HFFc6 (cell line): ENCODE measurements around the gene LMTK3. TPM values are rescaled to one million over a fixed set of nuclear protein-coding genes. Genes with fewer than 3 reads are reported as not detected.
"Not testable (repeated sequence)": the region's sequence is repeated elsewhere in the genome, so short reads cannot be mapped to it uniquely, and the experiment has no call there.

Experiments used
- DNase-seq: peaks from one replicate; pipeline ENCODE4 v3.0.0-alpha.2; 2018
- H3K27ac Mint-ChIP-seq: 2 replicates; pipeline ENCODE4 v1.8.0; 2020; ENCODE audit warnings: mild to moderate bottlenecking, mixed read lengths
- H3K27me3 Mint-ChIP-seq: 2 replicates; pipeline ENCODE4 v1.8.0; 2021; ENCODE audit warnings: mild to moderate bottlenecking, moderate library complexity, mixed read lengths; ENCODE audit not compliant: insufficient read depth
- H3K36me3 Mint-ChIP-seq: 2 replicates; pipeline ENCODE4 v1.8.0; 2021; ENCODE audit warnings: low read depth, mixed read lengths
- H3K4me1 Mint-ChIP-seq: 2 replicates; pipeline ENCODE4 v1.8.0; 2020; ENCODE audit warnings: low read depth, mixed read lengths
- H3K4me3 Mint-ChIP-seq: 2 replicates; pipeline ENCODE4 v1.8.0; 2020; ENCODE audit warnings: mild to moderate bottlenecking, moderate library complexity, mixed read lengths
- H3K9me3 Mint-ChIP-seq: 2 replicates; pipeline ENCODE4 v1.8.0; 2020; ENCODE audit warnings: mild to moderate bottlenecking, mixed read lengths
- total RNA-seq, 6 experiments: library from RNA; stranded (reverse); fragmentation: NEBNext Ultra II Directional; extraction: Animal tissue kit (Norgen Biotek cat#: 25700); gene quantifications; 2 replicates in 1 of 6; 3 replicates in 5 of 6; pipeline ENCODE4 v1.2.3, GENCODE V29; 2021
- TF ChIP-seq, protein P1 (sequence below): fragments of 200-600 bp; sonication (generic); IDR thresholded peaks from 2 replicates; pipeline ENCODE4 v1.5.0; 2021; ENCODE audit warnings: antibody characterized with exemption, mild to moderate bottlenecking

LMTK3 gene
- total RNA-seq, 6 experiments from 2014 or later: 0.21 to 0.88 (median 0.60) TPM

DNA sequence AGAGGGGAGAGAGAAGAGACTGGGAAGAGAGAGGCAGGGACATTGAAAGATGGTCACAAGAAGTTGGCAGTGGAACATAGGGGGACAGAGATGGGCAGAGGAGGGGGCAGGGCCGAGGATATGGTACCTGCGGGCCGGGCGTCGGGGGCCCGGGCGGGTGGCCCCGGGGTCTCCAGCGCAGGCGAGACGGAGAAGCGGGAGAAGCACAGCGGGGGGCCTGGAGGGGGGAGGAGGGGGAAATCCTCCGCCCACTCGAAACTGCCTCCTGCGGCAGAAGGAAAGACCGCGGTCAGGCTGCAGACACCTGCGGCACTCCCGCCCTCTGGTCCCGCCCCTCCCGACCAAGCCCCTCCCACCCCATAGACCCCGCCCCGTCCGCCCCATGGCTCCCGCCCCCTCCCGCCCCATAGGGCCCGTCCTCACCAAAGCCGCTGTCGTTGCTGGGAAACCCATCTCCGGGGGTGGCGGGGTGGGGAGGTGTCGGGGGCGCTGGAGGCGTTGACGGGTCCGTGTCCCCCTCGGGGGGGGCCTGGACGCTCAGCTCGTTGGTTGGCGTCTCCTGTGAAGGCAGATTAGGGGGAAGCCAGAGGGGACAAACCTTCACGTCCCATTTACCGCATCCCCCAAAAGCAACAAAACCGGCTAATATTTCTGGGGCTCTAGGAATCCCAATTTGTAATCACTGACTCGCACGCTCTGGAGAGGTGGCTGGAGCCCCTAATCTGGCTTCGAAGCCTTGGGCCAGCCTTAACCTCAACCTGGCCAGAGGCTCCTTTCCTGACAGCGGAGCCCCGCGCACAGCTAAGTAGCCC, 20.4 kb downstream of the LMTK3 start:
- Mint-ChIP-seq H3K4me3 (no peak overlapping the region), H3K27ac (no peak overlapping the region), H3K36me3 (no peaks in the 10 kb centered on the region; the same call in 1 of the 2 replicates), H3K9me3 (0 out of 2 replicates have a peak, but pooled peaks cover 4% of the 10 kb centered on the region), H3K27me3 (peaks cover 8% of the 10 kb centered on the region), H3K4me1 (peaks cover 37% of the 10 kb centered on the region)
- no peak for DNase-seq
- TF ChIP-seq, protein P1, sequence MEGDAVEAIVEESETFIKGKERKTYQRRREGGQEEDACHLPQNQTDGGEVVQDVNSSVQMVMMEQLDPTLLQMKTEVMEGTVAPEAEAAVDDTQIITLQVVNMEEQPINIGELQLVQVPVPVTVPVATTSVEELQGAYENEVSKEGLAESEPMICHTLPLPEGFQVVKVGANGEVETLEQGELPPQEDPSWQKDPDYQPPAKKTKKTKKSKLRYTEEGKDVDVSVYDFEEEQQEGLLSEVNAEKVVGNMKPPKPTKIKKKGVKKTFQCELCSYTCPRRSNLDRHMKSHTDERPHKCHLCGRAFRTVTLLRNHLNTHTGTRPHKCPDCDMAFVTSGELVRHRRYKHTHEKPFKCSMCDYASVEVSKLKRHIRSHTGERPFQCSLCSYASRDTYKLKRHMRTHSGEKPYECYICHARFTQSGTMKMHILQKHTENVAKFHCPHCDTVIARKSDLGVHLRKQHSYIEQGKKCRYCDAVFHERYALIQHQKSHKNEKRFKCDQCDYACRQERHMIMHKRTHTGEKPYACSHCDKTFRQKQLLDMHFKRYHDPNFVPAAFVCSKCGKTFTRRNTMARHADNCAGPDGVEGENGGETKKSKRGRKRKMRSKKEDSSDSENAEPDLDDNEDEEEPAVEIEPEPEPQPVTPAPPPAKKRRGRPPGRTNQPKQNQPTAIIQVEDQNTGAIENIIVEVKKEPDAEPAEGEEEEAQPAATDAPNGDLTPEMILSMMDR: no peak

- Mint-ChIP-seq H3K4me3 (no peak overlapping the region), H3K27ac (no peak overlapping the region), H3K27me3 (peaks cover 10% of the 10 kb centered on the region), H3K36me3 (no peaks in the 10 kb centered on the region; the same call in 1 of the 2 replicates), H3K9me3 (0 out of 2 replicates have a peak, but pooled peaks cover 4% of the 10 kb centered on the region), H3K4me1 (peaks cover 33% of the 10 kb centered on the region)
- TF ChIP-seq, protein P1: peak; percentile 93
- DNase-seq: peak; percentile 39
Measured at GRCh38 chr19:48489608-48490216, 21.9 kb downstream of the LMTK3 start.

DNA sequence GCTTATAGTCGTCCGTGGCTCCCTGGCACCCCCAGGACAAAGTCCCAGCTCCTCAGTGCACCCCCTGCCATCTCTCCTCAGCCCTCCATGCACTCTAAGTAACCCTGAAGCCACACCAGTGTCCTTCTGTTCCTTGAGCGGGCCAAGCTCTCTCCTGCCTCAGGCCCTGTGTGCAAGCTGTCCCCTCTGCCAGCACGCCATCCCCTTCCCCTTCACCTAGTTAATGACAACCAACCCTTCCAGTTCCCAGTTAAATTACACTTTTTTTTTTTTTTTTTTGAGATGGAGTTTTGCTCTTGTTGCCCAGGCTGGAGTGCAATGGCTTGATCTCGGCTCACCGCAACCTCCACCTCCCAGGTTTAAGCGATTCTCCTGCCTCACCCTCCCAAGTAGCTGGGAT, 23.2 kb downstream of the LMTK3 start:
- Mint-ChIP-seq H3K27ac (peak overlapping the region; percentile 65), H3K4me1 (peaks cover 40% of the 10 kb centered on the region), H3K27me3 (peaks cover 10% of the 10 kb centered on the region), H3K4me3 (peak overlapping the region; percentile 66)
- H3K36me3 Mint-ChIP-seq, DNase-seq, H3K9me3 Mint-ChIP-seq: not testable (repeated sequence)

- peak; percentile 87 for DNase-seq
- H3K36me3 Mint-ChIP-seq: peaks cover 5% of the 10 kb centered on the region
- H3K4me1 Mint-ChIP-seq: peaks cover 40% of the 10 kb centered on the region
- H3K27ac Mint-ChIP-seq: peak overlapping the region; percentile 65
- H3K27me3 Mint-ChIP-seq: peaks cover 10% of the 10 kb centered on the region
- TF ChIP-seq, protein P1: no peak
- peak overlapping the region; percentile 66 for H3K4me3 Mint-ChIP-seq
- 0 out of 2 replicates have a peak, but pooled peaks cover 4% of the 10 kb centered on the region for H3K9me3 Mint-ChIP-seq
Measured at GRCh38 chr19:48487948-48488347, 23.7 kb downstream of the LMTK3 start.

GRCh38 chr19:48487544-48487943, 24.1 kb downstream of the LMTK3 start:
- TF ChIP-seq, protein P1: no peak
- DNase-seq: no peak
- Mint-ChIP-seq H3K36me3 (peaks cover 5% of the 10 kb centered on the region), H3K4me1 (peaks cover 37% of the 10 kb centered on the region), H3K27ac (peak overlapping the region; percentile 65; the same call in 1 of the 2 replicates), H3K4me3 (0 out of 2 replicates have a peak overlapping the region, but pooled peaks have one; percentile 66), H3K9me3 (0 out of 2 replicates have a peak, but pooled peaks cover under 1% of the 10 kb centered on the region), H3K27me3 (peaks cover 8% of the 10 kb centered on the region)

GRCh38 chr19:48486706-48487105, 24.9 kb downstream of the LMTK3 start:
- not testable (repeated sequence) for H3K36me3 Mint-ChIP-seq, H3K27ac Mint-ChIP-seq, H3K27me3 Mint-ChIP-seq, H3K4me3 Mint-ChIP-seq, DNase-seq, H3K9me3 Mint-ChIP-seq
- peaks cover 41% of the 10 kb centered on the region for H3K4me1 Mint-ChIP-seq
